HepG2 (cell line): ENCODE results near the gene ASL. TPM values are rescaled to one million over a fixed set of nuclear protein-coding genes. Genes with fewer than 3 reads are reported as not detected.

Source experiments
- ATAD3A ChIP-seq: sonication (generic); formaldehyde crosslinking; IDR thresholded peaks from 2 replicates; pipeline ENCODE4 v1.4.0; 2020; ENCODE audit warnings: missing genetic modification reagents
- DNMT1 ChIP-seq: sonication (generic); formaldehyde crosslinking; IDR thresholded peaks from 2 replicates; pipeline ENCODE4 v1.5.1; 2020; ENCODE audit warnings: mild to moderate bottlenecking, missing genetic modification reagents
- FLYWCH1 ChIP-seq: sonication (generic); formaldehyde crosslinking; IDR thresholded peaks from 2 replicates; pipeline ENCODE4 v1.8.1; 2023; ENCODE audit warnings: mild to moderate bottlenecking, missing genetic modification reagents
- HNRNPUL1 ChIP-seq: fragments of 200-400 bp; formaldehyde crosslinking; IDR thresholded peaks from 2 replicates; pipeline ENCODE4 v1.6.1; 2017; ENCODE audit warnings: low read depth, mild to moderate bottlenecking, low read length, moderate library complexity
- HOXA3 ChIP-seq: sonication (generic); formaldehyde crosslinking; IDR thresholded peaks from 2 replicates; pipeline ENCODE4 v1.5.0; 2020; ENCODE audit warnings: missing genetic modification reagents
- KDM3A ChIP-seq: IDR thresholded peaks from 2 replicates; pipeline ENCODE4 v1.6.1; 2018; ENCODE audit warnings: low read depth, missing compliant biosample characterization
- MBD4 ChIP-seq: IDR thresholded peaks from 2 replicates; pipeline ENCODE4 v1.6.1; 2012; ENCODE audit warnings: low read length, inconsistent platforms, borderline replicate concordance
- PLRG1 ChIP-seq: fragments of 450-650 bp; conservative IDR thresholded peaks from 2 replicates; pipeline ENCODE4 v1.6.1; 2016
- SIN3B ChIP-seq: fragments of 150-350 bp; IDR thresholded peaks from 2 replicates; pipeline ENCODE4 v1.6.1; 2014; ENCODE audit warnings: low read length
- TMF1 ChIP-seq: sonication (generic); formaldehyde crosslinking; IDR thresholded peaks from 2 replicates; pipeline ENCODE4 v1.8.1; 2022; ENCODE audit warnings: low read depth, missing genetic modification reagents
- ZNF564 ChIP-seq: sonication (generic); formaldehyde crosslinking; IDR thresholded peaks from 2 replicates; pipeline ENCODE4 v1.8.1; 2023; ENCODE audit warnings: mild to moderate bottlenecking, missing genetic modification reagents
- ZNF878 ChIP-seq: sonication (generic); formaldehyde crosslinking; IDR thresholded peaks from 2 replicates; pipeline ENCODE4 v1.8.1; 2023; ENCODE audit warnings: mild to moderate bottlenecking, missing genetic modification reagents, moderate library complexity
- polyA plus RNA-seq, 8 experiments: library from polyadenylated mRNA; depleted of rRNA in 3 of 8; stranded (reverse) in 7 of 8; unstranded in 1 of 8; fragments of >200 nt; fragmentation: Illumina TruSeq in 4 of 8; extraction: Trizol in 4 of 8; gene quantifications; 2 replicates each; pipeline versions ENCODE4 v1.2.1 to v1.2.3, GENCODE V29; 2011 to 2016; ENCODE audit warnings: low read depth in 4 of 8, missing spikeins in 1 of 8, mixed read lengths in 1 of 8; ENCODE audit not compliant: insufficient read depth in 1 of 8
- total RNA-seq, 5 experiments: library from RNA; depleted of rRNA; stranded (reverse); fragments of >200 nt; fragmentation: Illumina TruSeq; extraction: Trizol; gene quantifications; 2 replicates each; pipeline ENCODE4 v1.2.3, GENCODE V29; 2016; ENCODE audit warnings: low read depth in 1 of 5
- TF ChIP-seq, protein P1 (sequence below): IDR thresholded peaks from 2 replicates; pipeline ENCODE4 v1.6.1; 2016; ENCODE audit warnings: low read depth, missing genetic modification reagents, missing compliant biosample characterization
- TF ChIP-seq, protein P2 (sequence below): sonication (generic); formaldehyde crosslinking; IDR thresholded peaks from 2 replicates; pipeline ENCODE4 v1.4.0; 2020; ENCODE audit warnings: mild to moderate bottlenecking, missing genetic modification reagents
- TF ChIP-seq, protein P3 (sequence below): sonication (generic); formaldehyde crosslinking; IDR thresholded peaks from 2 replicates; pipeline ENCODE4 v1.4.0; 2020; ENCODE audit warnings: missing genetic modification reagents, low read depth, mild to moderate bottlenecking, borderline replicate concordance
- TF ChIP-seq, protein P4 (sequence below): IDR thresholded peaks from 2 replicates; pipeline ENCODE4 v1.6.1; 2016; ENCODE audit warnings: control low read depth
- TF ChIP-seq, protein P5 (sequence below): sonication (generic); formaldehyde crosslinking; IDR thresholded peaks from 2 replicates; pipeline ENCODE4 v1.5.1; 2020; ENCODE audit warnings: mild to moderate bottlenecking, missing genetic modification reagents, borderline replicate concordance

ASL gene
- total and polyA plus RNA-seq, 2 of the 13 experiments (the other 11 are each of a cell fraction or from before 2014, with no cell fraction given): 71.4 to 96.5 TPM

DNA sequence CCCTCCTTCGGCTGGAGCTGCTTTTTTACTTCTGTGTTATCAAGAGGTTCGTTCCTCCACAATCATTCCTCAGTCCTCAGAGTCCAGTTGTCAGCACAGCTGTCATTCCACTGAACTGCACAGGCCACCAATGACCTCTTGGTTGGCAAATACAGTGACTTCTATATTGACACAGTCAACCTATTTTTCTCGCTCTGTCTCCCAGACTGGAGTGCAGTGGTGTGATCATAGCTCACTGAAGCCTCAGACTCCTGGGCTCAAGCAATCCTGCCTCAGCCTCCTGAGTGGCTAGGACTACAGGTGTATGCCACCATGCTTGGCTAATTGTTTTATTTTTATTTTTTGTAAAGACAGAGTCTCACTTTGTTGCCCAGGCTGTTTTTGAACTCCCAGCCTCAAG is 66.7 kb downstream of the ASL start (continued):
- TF ChIP-seq, protein P1, sequence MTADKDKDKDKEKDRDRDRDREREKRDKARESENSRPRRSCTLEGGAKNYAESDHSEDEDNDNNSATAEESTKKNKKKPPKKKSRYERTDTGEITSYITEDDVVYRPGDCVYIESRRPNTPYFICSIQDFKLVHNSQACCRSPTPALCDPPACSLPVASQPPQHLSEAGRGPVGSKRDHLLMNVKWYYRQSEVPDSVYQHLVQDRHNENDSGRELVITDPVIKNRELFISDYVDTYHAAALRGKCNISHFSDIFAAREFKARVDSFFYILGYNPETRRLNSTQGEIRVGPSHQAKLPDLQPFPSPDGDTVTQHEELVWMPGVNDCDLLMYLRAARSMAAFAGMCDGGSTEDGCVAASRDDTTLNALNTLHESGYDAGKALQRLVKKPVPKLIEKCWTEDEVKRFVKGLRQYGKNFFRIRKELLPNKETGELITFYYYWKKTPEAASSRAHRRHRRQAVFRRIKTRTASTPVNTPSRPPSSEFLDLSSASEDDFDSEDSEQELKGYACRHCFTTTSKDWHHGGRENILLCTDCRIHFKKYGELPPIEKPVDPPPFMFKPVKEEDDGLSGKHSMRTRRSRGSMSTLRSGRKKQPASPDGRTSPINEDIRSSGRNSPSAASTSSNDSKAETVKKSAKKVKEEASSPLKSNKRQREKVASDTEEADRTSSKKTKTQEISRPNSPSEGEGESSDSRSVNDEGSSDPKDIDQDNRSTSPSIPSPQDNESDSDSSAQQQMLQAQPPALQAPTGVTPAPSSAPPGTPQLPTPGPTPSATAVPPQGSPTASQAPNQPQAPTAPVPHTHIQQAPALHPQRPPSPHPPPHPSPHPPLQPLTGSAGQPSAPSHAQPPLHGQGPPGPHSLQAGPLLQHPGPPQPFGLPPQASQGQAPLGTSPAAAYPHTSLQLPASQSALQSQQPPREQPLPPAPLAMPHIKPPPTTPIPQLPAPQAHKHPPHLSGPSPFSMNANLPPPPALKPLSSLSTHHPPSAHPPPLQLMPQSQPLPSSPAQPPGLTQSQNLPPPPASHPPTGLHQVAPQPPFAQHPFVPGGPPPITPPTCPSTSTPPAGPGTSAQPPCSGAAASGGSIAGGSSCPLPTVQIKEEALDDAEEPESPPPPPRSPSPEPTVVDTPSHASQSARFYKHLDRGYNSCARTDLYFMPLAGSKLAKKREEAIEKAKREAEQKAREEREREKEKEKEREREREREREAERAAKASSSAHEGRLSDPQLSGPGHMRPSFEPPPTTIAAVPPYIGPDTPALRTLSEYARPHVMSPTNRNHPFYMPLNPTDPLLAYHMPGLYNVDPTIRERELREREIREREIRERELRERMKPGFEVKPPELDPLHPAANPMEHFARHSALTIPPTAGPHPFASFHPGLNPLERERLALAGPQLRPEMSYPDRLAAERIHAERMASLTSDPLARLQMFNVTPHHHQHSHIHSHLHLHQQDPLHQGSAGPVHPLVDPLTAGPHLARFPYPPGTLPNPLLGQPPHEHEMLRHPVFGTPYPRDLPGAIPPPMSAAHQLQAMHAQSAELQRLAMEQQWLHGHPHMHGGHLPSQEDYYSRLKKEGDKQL (CRISPR knock-in tag): no peak
- TF ChIP-seq KDM3A: no peak
- TF ChIP-seq MBD4: no peak
- TF ChIP-seq ZNF878 (CRISPR knock-in tag): no peak
- TF ChIP-seq DNMT1 (CRISPR knock-in tag): no peak
- TF ChIP-seq ATAD3A (CRISPR knock-in tag): no peak
- TF ChIP-seq, protein P2, sequence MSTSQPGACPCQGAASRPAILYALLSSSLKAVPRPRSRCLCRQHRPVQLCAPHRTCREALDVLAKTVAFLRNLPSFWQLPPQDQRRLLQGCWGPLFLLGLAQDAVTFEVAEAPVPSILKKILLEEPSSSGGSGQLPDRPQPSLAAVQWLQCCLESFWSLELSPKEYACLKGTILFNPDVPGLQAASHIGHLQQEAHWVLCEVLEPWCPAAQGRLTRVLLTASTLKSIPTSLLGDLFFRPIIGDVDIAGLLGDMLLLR: no peak
- TF ChIP-seq FLYWCH1 (CRISPR knock-in tag): peak; percentile 31; the same call in 1 of the 2 replicates
- no peak for TF ChIP-seq ZNF564 (CRISPR knock-in tag)
- peak; percentile 74; the same call in 1 of the 2 replicates for TF ChIP-seq HOXA3 (CRISPR knock-in tag)
- TF ChIP-seq HNRNPUL1: no peak
- TF ChIP-seq, protein P3, sequence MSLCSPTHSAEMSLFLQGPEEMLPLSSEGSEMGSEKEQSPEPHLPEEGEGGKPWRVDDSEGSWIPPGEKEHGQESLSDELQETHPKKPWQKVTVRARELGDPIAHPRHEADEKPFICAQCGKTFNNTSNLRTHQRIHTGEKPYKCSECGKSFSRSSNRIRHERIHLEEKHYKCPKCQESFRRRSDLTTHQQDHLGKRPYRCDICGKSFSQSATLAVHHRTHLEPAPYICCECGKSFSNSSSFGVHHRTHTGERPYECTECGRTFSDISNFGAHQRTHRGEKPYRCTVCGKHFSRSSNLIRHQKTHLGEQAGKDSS (CRISPR knock-in tag): no peak
- no peak for TF ChIP-seq TMF1 (CRISPR knock-in tag)
- no peak for TF ChIP-seq SIN3B
- TF ChIP-seq, protein P4, sequence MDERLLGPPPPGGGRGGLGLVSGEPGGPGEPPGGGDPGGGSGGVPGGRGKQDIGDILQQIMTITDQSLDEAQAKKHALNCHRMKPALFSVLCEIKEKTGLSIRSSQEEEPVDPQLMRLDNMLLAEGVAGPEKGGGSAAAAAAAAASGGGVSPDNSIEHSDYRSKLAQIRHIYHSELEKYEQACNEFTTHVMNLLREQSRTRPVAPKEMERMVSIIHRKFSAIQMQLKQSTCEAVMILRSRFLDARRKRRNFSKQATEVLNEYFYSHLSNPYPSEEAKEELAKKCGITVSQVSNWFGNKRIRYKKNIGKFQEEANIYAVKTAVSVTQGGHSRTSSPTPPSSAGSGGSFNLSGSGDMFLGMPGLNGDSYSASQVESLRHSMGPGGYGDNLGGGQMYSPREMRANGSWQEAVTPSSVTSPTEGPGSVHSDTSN (CRISPR knock-in tag): peak; percentile 72
- no peak for TF ChIP-seq PLRG1
- TF ChIP-seq, protein P5, sequence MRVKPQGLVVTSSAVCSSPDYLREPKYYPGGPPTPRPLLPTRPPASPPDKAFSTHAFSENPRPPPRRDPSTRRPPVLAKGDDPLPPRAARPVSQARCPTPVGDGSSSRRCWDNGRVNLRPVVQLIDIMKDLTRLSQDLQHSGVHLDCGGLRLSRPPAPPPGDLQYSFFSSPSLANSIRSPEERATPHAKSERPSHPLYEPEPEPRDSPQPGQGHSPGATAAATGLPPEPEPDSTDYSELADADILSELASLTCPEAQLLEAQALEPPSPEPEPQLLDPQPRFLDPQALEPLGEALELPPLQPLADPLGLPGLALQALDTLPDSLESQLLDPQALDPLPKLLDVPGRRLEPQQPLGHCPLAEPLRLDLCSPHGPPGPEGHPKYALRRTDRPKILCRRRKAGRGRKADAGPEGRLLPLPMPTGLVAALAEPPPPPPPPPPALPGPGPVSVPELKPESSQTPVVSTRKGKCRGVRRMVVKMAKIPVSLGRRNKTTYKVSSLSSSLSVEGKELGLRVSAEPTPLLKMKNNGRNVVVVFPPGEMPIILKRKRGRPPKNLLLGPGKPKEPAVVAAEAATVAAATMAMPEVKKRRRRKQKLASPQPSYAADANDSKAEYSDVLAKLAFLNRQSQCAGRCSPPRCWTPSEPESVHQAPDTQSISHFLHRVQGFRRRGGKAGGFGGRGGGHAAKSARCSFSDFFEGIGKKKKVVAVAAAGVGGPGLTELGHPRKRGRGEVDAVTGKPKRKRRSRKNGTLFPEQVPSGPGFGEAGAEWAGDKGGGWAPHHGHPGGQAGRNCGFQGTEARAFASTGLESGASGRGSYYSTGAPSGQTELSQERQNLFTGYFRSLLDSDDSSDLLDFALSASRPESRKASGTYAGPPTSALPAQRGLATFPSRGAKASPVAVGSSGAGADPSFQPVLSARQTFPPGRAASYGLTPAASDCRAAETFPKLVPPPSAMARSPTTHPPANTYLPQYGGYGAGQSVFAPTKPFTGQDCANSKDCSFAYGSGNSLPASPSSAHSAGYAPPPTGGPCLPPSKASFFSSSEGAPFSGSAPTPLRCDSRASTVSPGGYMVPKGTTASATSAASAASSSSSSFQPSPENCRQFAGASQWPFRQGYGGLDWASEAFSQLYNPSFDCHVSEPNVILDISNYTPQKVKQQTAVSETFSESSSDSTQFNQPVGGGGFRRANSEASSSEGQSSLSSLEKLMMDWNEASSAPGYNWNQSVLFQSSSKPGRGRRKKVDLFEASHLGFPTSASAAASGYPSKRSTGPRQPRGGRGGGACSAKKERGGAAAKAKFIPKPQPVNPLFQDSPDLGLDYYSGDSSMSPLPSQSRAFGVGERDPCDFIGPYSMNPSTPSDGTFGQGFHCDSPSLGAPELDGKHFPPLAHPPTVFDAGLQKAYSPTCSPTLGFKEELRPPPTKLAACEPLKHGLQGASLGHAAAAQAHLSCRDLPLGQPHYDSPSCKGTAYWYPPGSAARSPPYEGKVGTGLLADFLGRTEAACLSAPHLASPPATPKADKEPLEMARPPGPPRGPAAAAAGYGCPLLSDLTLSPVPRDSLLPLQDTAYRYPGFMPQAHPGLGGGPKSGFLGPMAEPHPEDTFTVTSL (CRISPR knock-in tag): peak; percentile 74; the same call in 1 of the 2 replicates
